Liver (tissue), 9 donors: Measurements from ENCODE around the gene TMPRSS2. TPM values are rescaled to one million over a fixed set of nuclear protein-coding genes. Genes with fewer than 3 reads are reported as not detected.

ENCODE experiments used
- DNase-seq: peaks from one replicate; pipeline ENCODE4 v3.0.0-alpha.2; 2017; ENCODE audit warnings: low spot score
- H3K27ac ChIP-seq, 2 donors: one replicate each; pipeline ENCODE4 v1.7.0; 2013; ENCODE audit warnings: inconsistent platforms in 2 of 2, low read length in 2 of 2, control low read depth in 1 of 2, low read depth in 1 of 2, mild to moderate bottlenecking in 1 of 2
- H3K27me3 ChIP-seq, 4 donors: one replicate each; pipeline versions ENCODE4 v1.6.1 to v1.7.0; 2013; ENCODE audit warnings: low read length in 3 of 4, inconsistent platforms in 1 of 4, mild to moderate bottlenecking in 1 of 4, moderate library complexity in 1 of 4; ENCODE audit not compliant: control insufficient read depth in 4 of 4, insufficient read depth in 4 of 4
- H3K36me3 ChIP-seq, 4 donors: one replicate each; pipeline versions ENCODE4 v1.6.1 to v1.7.0; 2013; ENCODE audit warnings: low read length in 3 of 4, mild to moderate bottlenecking in 3 of 4, low read depth in 1 of 4, moderate library complexity in 1 of 4; ENCODE audit not compliant: control insufficient read depth in 4 of 4, insufficient read depth in 3 of 4
- H3K4me1 ChIP-seq, 4 donors: one replicate each; pipeline versions ENCODE4 v1.6.1 to v1.7.0; 2013; ENCODE audit warnings: low read length in 3 of 4, mild to moderate bottlenecking in 3 of 4, moderate library complexity in 1 of 4; ENCODE audit not compliant: control insufficient read depth in 4 of 4, insufficient read depth in 4 of 4
- H3K4me3 ChIP-seq, 3 donors: one replicate each; pipeline versions ENCODE4 v1.6.1 to v1.7.0; 2013; ENCODE audit warnings: low read length in 3 of 3, control low read depth in 1 of 3, low read depth in 1 of 3, mild to moderate bottlenecking in 1 of 3
- H3K9ac ChIP-seq, 2 donors: one replicate each; pipeline ENCODE4 v1.7.0; 2013; ENCODE audit warnings: low read length in 2 of 2, mild to moderate bottlenecking in 2 of 2, moderate library complexity in 2 of 2, control low read depth in 1 of 2, low read depth in 1 of 2
- H3K9me3 ChIP-seq, 4 donors: one replicate each; pipeline versions ENCODE4 v1.6.1 to v1.7.0; 2013; ENCODE audit warnings: low read length in 3 of 4; ENCODE audit not compliant: control insufficient read depth in 4 of 4
- ATF3 ChIP-seq: IDR thresholded peaks from 2 replicates; pipeline ENCODE4 v1.6.1; 2016; ENCODE audit warnings: antibody characterized with exemption
- CTCF ChIP-seq: fragments of 150-350 bp; IDR thresholded peaks from 2 replicates; pipeline ENCODE4 v1.5.1; 2017; ENCODE audit warnings: improper control_type of control experiment, low read depth, low read length; ENCODE audit not compliant: missing input control
- EGR1 ChIP-seq, 2 donors: IDR thresholded peaks; 2 replicates each; pipeline ENCODE4 v1.6.1; 2016 to 2018; ENCODE audit warnings: antibody characterized with exemption in 2 of 2, low read depth in 2 of 2
- FOXA1 ChIP-seq: IDR thresholded peaks from 2 replicates; pipeline ENCODE4 v1.6.1; 2016; ENCODE audit warnings: antibody characterized with exemption
- HNF4A ChIP-seq, 2 donors: conservative IDR thresholded peaks; 2 replicates each; pipeline ENCODE4 v1.6.1; 2016; ENCODE audit warnings: antibody characterized with exemption in 2 of 2, mild to moderate bottlenecking in 2 of 2
- HNF4G ChIP-seq: IDR thresholded peaks from 2 replicates; pipeline ENCODE4 v1.6.1; 2016; ENCODE audit warnings: antibody characterized with exemption
- JUND ChIP-seq, 2 donors: IDR thresholded peaks; 2 replicates each; pipeline ENCODE4 v1.6.1; 2016; ENCODE audit warnings: antibody characterized with exemption in 2 of 2
- MAX ChIP-seq: IDR thresholded peaks from 2 replicates; pipeline ENCODE4 v1.6.1; 2016; ENCODE audit warnings: antibody characterized with exemption
- NR2F2 ChIP-seq: IDR thresholded peaks from 2 replicates; pipeline ENCODE4 v1.6.1; 2016; ENCODE audit warnings: antibody characterized with exemption
- RAD21 ChIP-seq, 2 donors: IDR thresholded peaks; 2 replicates each; pipeline ENCODE4 v1.6.1; 2016; ENCODE audit warnings: antibody characterized with exemption in 2 of 2, mild to moderate bottlenecking in 2 of 2
- RXRA ChIP-seq, 2 donors: IDR thresholded peaks; 2 replicates each; pipeline ENCODE4 v1.6.1; 2017 to 2018; ENCODE audit warnings: antibody characterized with exemption in 2 of 2, mild to moderate bottlenecking in 1 of 2
- SP1 ChIP-seq: IDR thresholded peaks from 2 replicates; pipeline ENCODE4 v1.6.1; 2018; ENCODE audit warnings: antibody characterized with exemption, mild to moderate bottlenecking
- TAF1 ChIP-seq: conservative IDR thresholded peaks from 2 replicates; pipeline ENCODE4 v1.6.1; 2016; ENCODE audit warnings: antibody characterized with exemption, mild to moderate bottlenecking
- YY1 ChIP-seq: IDR thresholded peaks from 2 replicates; pipeline ENCODE4 v1.6.1; 2016; ENCODE audit warnings: antibody characterized with exemption, mild to moderate bottlenecking
- WGBS: extraction: QIAGEN DNeasy Blood & Tissue Kit; methylation state at CpG from one replicate; pipeline ENCODE4 v1.1.7; 2013; 5-methylcytosine and 5-hydroxymethylcytosine counted together
- polyA plus RNA-seq, 2 donors: library from polyadenylated mRNA; stranded (reverse) in 1 of 2; unstranded in 1 of 2; fragments of 200-250 nt in 1 of 2; fragments of >200 nt in 1 of 2; fragmentation: Nextera tagmentation in 1 of 2; extraction: Ambion mirVana in 1 of 2; gene quantifications; one replicate each; pipeline versions ENCODE4 v1.2.1 to v1.2.3, GENCODE V29; 2013 to 2015
- total RNA-seq, 2 donors: library from RNA; depleted of rRNA; stranded (reverse); fragments of >200 nt; gene quantifications; one replicate each; pipeline ENCODE4 v1.2.3, GENCODE V29; 2014
- donor health status: healthy.
- donor health status: healthy.
- donor health status: healthy.
- donor health status: healthy.
- donor health status: healthy.

TMPRSS2 gene
- total and polyA plus RNA-seq, 4 donors = 0.14 to 32.0 (median 11.4) TPM

- Histone ChIP-seq H3K36me3 (peaks cover 0 to 6% (median 3%) of the 10 kb centered on the region in 4 donors), H3K9ac (no peak overlapping the region), H3K9me3 (no peaks in the 10 kb centered on the region), H3K4me3 (no peak overlapping the region), H3K27ac (no peak overlapping the region), H3K4me1 (peaks cover 10 to 31% (median 20%) of the 10 kb centered on the region in 4 donors), H3K27me3 (no peaks in the 10 kb centered on the region)
- 67% methylated on average over 11 of the region's 11 CpGs for WGBS
- TF ChIP-seq YY1 (no peak), EGR1 (IDR thresholded peaks at IDR 0.05; ENCODE audit: low read depth in 2 of 2) (no peak), HNF4A (conservative IDR thresholded peaks at IDR 0.05) (no peak), NR2F2 (no peak), FOXA1 (no peak)
- no peak for DNase-seq
Measured at GRCh38 chr21:41478319-41479177, 29.4 kb downstream of the TMPRSS2 start.

- no peak overlapping the region for H3K27ac ChIP-seq
- H3K4me3 ChIP-seq = no peak overlapping the region
- H3K36me3 ChIP-seq = peaks cover 0 to 8% (median 5%) of the 10 kb centered on the region in 4 donors
- peaks cover 10 to 31% (median 20%) of the 10 kb centered on the region in 4 donors for H3K4me1 ChIP-seq
- no peak for DNase-seq
- H3K9ac ChIP-seq = no peak overlapping the region
- no peak for TF ChIP-seq CTCF
- peak; percentile 38 to 52 for TF ChIP-seq RXRA (IDR thresholded peaks at IDR 0.05)
- peak; percentile 52 for TF ChIP-seq SP1
- TF ChIP-seq RAD21 (IDR thresholded peaks at IDR 0.05) = peak in 1 of 2 donors; percentile 48
- TF ChIP-seq HNF4A (conservative IDR thresholded peaks at IDR 0.05) = peak; percentile 64 to 73
- TF ChIP-seq JUND (IDR thresholded peaks at IDR 0.05) = no peak
- WGBS = 25% methylated on average over 15 of the region's 15 CpGs
- H3K9me3 ChIP-seq = no peaks in the 10 kb centered on the region
- no peaks in the 10 kb centered on the region for H3K27me3 ChIP-seq
Measured at GRCh38 chr21:41477641-41478318, 30.2 kb downstream of the TMPRSS2 start.

GRCh38 chr21:41475714-41476420 is 32.1 kb downstream of the TMPRSS2 start:
- DNase-seq = no peak
- H3K9me3 ChIP-seq = no peaks in the 10 kb centered on the region
- H3K4me3 ChIP-seq = no peak overlapping the region
- 80% methylated on average over 15 of the region's 15 CpGs for WGBS
- no peak overlapping the region for H3K27ac ChIP-seq
- H3K4me1 ChIP-seq = peaks cover 10 to 30% (median 19%) of the 10 kb centered on the region in 4 donors
- no peaks in the 10 kb centered on the region for H3K27me3 ChIP-seq
- no peak overlapping the region for H3K9ac ChIP-seq
- TF ChIP-seq MAX (no peak), YY1 (no peak), ATF3 (no peak), HNF4G (no peak), CTCF (peak; percentile 32), RAD21 (IDR thresholded peaks at IDR 0.05) (peak; percentile 71 to 79), FOXA1 (no peak), TAF1 (no peak), JUND (IDR thresholded peaks at IDR 0.05) (no peak), RXRA (IDR thresholded peaks at IDR 0.05) (no peak), SP1 (no peak)
- H3K36me3 ChIP-seq = peaks cover 5 to 23% (median 9%) of the 10 kb centered on the region in 4 donors
